H1 (cell line): Measurements from ENCODE around the gene THUMPD2. TPM values are rescaled to one million over a fixed set of nuclear protein-coding genes. Genes with fewer than 3 reads are reported as not detected.

ENCODE experiments used
- KDM1A ChIP-seq: fragments of 200-600, 300-600 bp; sonication (generic); IDR thresholded peaks from 2 replicates; pipeline ENCODE4 v1.7.1; 2016; ENCODE audit warnings: mild to moderate bottlenecking, low read length, borderline replicate concordance
- SAP30 ChIP-seq: fragments of 300-600 bp; sonication (generic); IDR thresholded peaks from 2 replicates; pipeline ENCODE4 v1.7.1; 2012; ENCODE audit warnings: low read length, moderate library complexity, mild to moderate bottlenecking, inconsistent platforms; ENCODE audit not compliant: insufficient read depth, insufficient replicate concordance
- SUZ12 ChIP-seq: fragments of 200-600 bp; sonication (generic); IDR thresholded peaks from 2 replicates; pipeline ENCODE4 v1.6.1; 2012; ENCODE audit warnings: mild to moderate bottlenecking, inconsistent platforms, low read length, moderate library complexity, mixed read lengths
- TAF7 ChIP-seq: optimal IDR thresholded peaks from 2 replicates; pipeline ENCODE3; 2011; ENCODE audit warnings: low read depth, mild to moderate bottlenecking, inconsistent platforms, low read length, moderate library complexity, borderline replicate concordance
- polyA plus RNA-seq, 7 experiments: library from polyadenylated mRNA; depleted of rRNA in 3 of 7; stranded (reverse) in 5 of 7; unstranded in 2 of 7; fragments of >200 nt in 5 of 7; fragments of 200-250 nt in 2 of 7; gene quantifications; 1 replicate in 5 of 7; 2 replicates in 1 of 7; 4 replicates in 1 of 7; pipeline versions ENCODE4 v1.2.1 to v1.2.3, GENCODE V29; 2011 to 2013; ENCODE audit warnings: missing spikeins in 2 of 7, mixed read lengths in 2 of 7
- total RNA-seq: library from RNA; stranded (reverse); fragmentation: NEBNext Ultra II Directional; extraction: Animal tissue kit (Norgen Biotek cat#: 25700); gene quantifications from 2 replicates; pipeline ENCODE4 v1.2.1, GENCODE V29; 2021
- TF ChIP-seq, protein P1 (sequence below): fragments of 300-600 bp; sonication (generic); IDR thresholded peaks from 2 replicates; pipeline ENCODE4 v1.7.1; 2012; ENCODE audit warnings: low read length, moderate library complexity, mild to moderate bottlenecking, inconsistent platforms; ENCODE audit not compliant: insufficient replicate concordance

Gene THUMPD2
- total and polyA plus RNA-seq, 2 of the 8 experiments (the other 6 are each of a cell fraction or from before 2014, with no cell fraction given), result 8.6 to 17.0 TPM

DNA sequence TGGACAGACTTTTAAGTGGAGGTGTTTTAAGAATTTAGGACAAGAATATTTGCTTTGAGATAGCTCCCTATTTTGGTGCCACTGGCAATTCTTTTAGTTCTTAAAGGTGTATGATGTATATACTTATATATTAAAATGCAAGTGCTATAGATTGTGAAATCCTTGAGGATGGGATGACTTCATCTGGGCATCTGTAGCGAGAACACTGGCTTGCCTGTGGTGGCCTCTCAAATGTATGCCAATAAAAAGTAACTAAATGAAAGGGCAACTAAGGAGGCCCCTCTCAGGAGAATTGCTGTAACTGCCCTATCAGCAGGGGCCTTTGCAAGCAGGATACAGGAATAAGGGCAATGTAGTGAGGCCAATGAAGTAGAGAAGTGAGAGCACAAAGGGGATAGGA is 2.6 kb upstream of the THUMPD2 start (continued):
- TF ChIP-seq, protein P1, sequence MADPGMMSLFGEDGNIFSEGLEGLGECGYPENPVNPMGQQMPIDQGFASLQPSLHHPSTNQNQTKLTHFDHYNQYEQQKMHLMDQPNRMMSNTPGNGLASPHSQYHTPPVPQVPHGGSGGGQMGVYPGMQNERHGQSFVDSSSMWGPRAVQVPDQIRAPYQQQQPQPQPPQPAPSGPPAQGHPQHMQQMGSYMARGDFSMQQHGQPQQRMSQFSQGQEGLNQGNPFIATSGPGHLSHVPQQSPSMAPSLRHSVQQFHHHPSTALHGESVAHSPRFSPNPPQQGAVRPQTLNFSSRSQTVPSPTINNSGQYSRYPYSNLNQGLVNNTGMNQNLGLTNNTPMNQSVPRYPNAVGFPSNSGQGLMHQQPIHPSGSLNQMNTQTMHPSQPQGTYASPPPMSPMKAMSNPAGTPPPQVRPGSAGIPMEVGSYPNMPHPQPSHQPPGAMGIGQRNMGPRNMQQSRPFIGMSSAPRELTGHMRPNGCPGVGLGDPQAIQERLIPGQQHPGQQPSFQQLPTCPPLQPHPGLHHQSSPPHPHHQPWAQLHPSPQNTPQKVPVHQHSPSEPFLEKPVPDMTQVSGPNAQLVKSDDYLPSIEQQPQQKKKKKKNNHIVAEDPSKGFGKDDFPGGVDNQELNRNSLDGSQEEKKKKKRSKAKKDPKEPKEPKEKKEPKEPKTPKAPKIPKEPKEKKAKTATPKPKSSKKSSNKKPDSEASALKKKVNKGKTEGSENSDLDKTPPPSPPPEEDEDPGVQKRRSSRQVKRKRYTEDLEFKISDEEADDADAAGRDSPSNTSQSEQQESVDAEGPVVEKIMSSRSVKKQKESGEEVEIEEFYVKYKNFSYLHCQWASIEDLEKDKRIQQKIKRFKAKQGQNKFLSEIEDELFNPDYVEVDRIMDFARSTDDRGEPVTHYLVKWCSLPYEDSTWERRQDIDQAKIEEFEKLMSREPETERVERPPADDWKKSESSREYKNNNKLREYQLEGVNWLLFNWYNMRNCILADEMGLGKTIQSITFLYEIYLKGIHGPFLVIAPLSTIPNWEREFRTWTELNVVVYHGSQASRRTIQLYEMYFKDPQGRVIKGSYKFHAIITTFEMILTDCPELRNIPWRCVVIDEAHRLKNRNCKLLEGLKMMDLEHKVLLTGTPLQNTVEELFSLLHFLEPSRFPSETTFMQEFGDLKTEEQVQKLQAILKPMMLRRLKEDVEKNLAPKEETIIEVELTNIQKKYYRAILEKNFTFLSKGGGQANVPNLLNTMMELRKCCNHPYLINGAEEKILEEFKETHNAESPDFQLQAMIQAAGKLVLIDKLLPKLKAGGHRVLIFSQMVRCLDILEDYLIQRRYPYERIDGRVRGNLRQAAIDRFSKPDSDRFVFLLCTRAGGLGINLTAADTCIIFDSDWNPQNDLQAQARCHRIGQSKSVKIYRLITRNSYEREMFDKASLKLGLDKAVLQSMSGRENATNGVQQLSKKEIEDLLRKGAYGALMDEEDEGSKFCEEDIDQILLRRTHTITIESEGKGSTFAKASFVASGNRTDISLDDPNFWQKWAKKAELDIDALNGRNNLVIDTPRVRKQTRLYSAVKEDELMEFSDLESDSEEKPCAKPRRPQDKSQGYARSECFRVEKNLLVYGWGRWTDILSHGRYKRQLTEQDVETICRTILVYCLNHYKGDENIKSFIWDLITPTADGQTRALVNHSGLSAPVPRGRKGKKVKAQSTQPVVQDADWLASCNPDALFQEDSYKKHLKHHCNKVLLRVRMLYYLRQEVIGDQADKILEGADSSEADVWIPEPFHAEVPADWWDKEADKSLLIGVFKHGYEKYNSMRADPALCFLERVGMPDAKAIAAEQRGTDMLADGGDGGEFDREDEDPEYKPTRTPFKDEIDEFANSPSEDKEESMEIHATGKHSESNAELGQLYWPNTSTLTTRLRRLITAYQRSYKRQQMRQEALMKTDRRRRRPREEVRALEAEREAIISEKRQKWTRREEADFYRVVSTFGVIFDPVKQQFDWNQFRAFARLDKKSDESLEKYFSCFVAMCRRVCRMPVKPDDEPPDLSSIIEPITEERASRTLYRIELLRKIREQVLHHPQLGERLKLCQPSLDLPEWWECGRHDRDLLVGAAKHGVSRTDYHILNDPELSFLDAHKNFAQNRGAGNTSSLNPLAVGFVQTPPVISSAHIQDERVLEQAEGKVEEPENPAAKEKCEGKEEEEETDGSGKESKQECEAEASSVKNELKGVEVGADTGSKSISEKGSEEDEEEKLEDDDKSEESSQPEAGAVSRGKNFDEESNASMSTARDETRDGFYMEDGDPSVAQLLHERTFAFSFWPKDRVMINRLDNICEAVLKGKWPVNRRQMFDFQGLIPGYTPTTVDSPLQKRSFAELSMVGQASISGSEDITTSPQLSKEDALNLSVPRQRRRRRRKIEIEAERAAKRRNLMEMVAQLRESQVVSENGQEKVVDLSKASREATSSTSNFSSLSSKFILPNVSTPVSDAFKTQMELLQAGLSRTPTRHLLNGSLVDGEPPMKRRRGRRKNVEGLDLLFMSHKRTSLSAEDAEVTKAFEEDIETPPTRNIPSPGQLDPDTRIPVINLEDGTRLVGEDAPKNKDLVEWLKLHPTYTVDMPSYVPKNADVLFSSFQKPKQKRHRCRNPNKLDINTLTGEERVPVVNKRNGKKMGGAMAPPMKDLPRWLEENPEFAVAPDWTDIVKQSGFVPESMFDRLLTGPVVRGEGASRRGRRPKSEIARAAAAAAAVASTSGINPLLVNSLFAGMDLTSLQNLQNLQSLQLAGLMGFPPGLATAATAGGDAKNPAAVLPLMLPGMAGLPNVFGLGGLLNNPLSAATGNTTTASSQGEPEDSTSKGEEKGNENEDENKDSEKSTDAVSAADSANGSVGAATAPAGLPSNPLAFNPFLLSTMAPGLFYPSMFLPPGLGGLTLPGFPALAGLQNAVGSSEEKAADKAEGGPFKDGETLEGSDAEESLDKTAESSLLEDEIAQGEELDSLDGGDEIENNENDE, result no peak
- no peak for TF ChIP-seq KDM1A
- no peak for TF ChIP-seq SUZ12
- no peak for TF ChIP-seq SAP30
- TF ChIP-seq TAF7, result no peak
